WTC11 (cell line): Measurements from ENCODE around the gene SRGAP2B.
"Not testable (repeated sequence)": the region's sequence is repeated elsewhere in the genome, so short reads cannot be mapped to it uniquely, and the experiment has no call there.

ENCODE experiments used
- CREB1 ChIP-seq: sonication (generic); formaldehyde crosslinking; IDR thresholded peaks from 2 replicates; pipeline ENCODE4 v1.8.0; 2023; ENCODE audit warnings: mild to moderate bottlenecking, missing genetic modification reagents
- FOXK1 ChIP-seq: sonication (generic); formaldehyde crosslinking; IDR thresholded peaks from 2 replicates; pipeline ENCODE4 v1.8.0; 2022; ENCODE audit warnings: mild to moderate bottlenecking, moderate library complexity, missing genetic modification reagents
- IRF2 ChIP-seq: sonication (generic); formaldehyde crosslinking; IDR thresholded peaks from 2 replicates; pipeline ENCODE4 v1.8.0; 2022; ENCODE audit warnings: low read depth, missing genetic modification reagents, borderline replicate concordance
- KAT7 ChIP-seq: sonication (generic); formaldehyde crosslinking; IDR thresholded peaks from 2 replicates; pipeline ENCODE4 v1.8.1; 2023; ENCODE audit warnings: missing genetic modification reagents, mild to moderate bottlenecking, borderline replicate concordance
- TEAD4 ChIP-seq: sonication (generic); formaldehyde crosslinking; IDR thresholded peaks from 2 replicates; pipeline ENCODE4 v1.8.0; 2022; ENCODE audit warnings: mild to moderate bottlenecking, missing genetic modification reagents
- USF2 ChIP-seq: sonication (generic); formaldehyde crosslinking; IDR thresholded peaks from 2 replicates; pipeline ENCODE4 v1.8.1; 2023; ENCODE audit warnings: mild to moderate bottlenecking, missing genetic modification reagents, moderate library complexity
- ZBTB43 ChIP-seq: sonication (generic); formaldehyde crosslinking; IDR thresholded peaks from 2 replicates; pipeline ENCODE4 v1.8.1; 2023; ENCODE audit warnings: mild to moderate bottlenecking, missing genetic modification reagents
- ZNF263 ChIP-seq: sonication (generic); formaldehyde crosslinking; IDR thresholded peaks from 2 replicates; pipeline ENCODE4 v1.8.1; 2022; ENCODE audit warnings: low read depth, mild to moderate bottlenecking, moderate library complexity, missing genetic modification reagents
- ZNF423 ChIP-seq: fragments of 250-450 bp; sonication (Bioruptor Pico); IDR thresholded peaks from 2 replicates; pipeline ENCODE4 v2.1.2; 2022; ENCODE audit warnings: mild to moderate bottlenecking, moderate library complexity
- ZNF532 ChIP-seq: fragments of 250-450 bp; sonication (Bioruptor Pico); IDR thresholded peaks from 2 replicates; pipeline ENCODE4 v1.9.0; 2021; ENCODE audit warnings: mild to moderate bottlenecking, borderline replicate concordance
- TF ChIP-seq, protein P1 (sequence below): sonication (generic); formaldehyde crosslinking; IDR thresholded peaks from 2 replicates; pipeline ENCODE4 v1.8.1; 2023; ENCODE audit warnings: mild to moderate bottlenecking, missing genetic modification reagents
- TF ChIP-seq, protein P2 (sequence below): sonication (generic); formaldehyde crosslinking; IDR thresholded peaks from 2 replicates; pipeline ENCODE4 v1.8.1; 2022; ENCODE audit warnings: mild to moderate bottlenecking, missing genetic modification reagents, moderate library complexity, borderline replicate concordance
- TF ChIP-seq, protein P3 (sequence below): fragments of 200-600 bp; IDR thresholded peaks from 2 replicates; pipeline ENCODE4 v1.8.0; 2022; ENCODE audit warnings: antibody characterized with exemption

DNA sequence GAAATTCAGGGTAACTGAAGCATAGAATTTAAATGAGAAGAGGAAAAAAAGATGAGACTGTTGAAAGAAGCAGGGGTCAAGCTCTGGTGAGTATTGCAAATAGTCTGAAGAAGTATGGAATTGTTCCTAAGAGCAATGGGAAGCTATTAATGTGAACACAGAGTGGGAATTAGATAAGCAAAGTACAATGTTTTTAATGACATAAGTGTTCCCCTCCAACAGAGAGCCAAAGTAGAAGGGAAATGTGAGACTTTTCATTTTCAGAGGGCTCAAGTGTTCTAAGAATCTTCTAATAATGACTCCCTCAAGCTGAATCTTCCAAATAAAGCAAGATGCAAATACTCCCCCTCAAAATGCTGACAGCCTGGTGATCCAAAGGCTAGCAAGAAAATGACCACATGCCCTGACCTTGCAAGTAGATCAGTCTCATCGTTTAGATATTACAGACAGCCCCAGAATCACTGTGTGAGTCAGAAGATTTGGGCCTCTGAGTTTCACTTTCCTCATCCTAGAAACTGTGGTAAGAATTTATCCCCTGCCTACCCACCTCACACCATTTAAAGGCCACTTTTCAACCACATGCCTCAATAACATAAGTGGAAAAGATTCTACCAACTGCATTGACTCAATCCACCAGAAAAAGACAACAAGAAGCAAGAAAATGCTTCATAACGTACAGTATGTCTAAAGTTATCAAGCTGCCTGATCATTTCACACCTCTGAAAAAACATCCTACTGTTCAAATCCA is 79.2 kb downstream of the SRGAP2B start:
- TF ChIP-seq ZNF423 (CRISPR knock-in tag); CREB1 (CRISPR knock-in tag); TEAD4 (CRISPR knock-in tag); ZBTB43; USF2 (CRISPR knock-in tag); IRF2 (CRISPR knock-in tag); FOXK1 (CRISPR knock-in tag); ZNF532 (CRISPR knock-in tag); KAT7 (CRISPR knock-in tag); ZNF263 (CRISPR knock-in tag): not testable (repeated sequence)
- TF ChIP-seq, protein P1, sequence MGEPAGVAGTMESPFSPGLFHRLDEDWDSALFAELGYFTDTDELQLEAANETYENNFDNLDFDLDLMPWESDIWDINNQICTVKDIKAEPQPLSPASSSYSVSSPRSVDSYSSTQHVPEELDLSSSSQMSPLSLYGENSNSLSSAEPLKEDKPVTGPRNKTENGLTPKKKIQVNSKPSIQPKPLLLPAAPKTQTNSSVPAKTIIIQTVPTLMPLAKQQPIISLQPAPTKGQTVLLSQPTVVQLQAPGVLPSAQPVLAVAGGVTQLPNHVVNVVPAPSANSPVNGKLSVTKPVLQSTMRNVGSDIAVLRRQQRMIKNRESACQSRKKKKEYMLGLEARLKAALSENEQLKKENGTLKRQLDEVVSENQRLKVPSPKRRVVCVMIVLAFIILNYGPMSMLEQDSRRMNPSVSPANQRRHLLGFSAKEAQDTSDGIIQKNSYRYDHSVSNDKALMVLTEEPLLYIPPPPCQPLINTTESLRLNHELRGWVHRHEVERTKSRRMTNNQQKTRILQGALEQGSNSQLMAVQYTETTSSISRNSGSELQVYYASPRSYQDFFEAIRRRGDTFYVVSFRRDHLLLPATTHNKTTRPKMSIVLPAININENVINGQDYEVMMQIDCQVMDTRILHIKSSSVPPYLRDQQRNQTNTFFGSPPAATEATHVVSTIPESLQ (CRISPR knock-in tag) = not testable (repeated sequence)
- TF ChIP-seq, protein P2, sequence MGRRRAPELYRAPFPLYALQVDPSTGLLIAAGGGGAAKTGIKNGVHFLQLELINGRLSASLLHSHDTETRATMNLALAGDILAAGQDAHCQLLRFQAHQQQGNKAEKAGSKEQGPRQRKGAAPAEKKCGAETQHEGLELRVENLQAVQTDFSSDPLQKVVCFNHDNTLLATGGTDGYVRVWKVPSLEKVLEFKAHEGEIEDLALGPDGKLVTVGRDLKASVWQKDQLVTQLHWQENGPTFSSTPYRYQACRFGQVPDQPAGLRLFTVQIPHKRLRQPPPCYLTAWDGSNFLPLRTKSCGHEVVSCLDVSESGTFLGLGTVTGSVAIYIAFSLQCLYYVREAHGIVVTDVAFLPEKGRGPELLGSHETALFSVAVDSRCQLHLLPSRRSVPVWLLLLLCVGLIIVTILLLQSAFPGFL = not testable (repeated sequence)
- TF ChIP-seq, protein P3, sequence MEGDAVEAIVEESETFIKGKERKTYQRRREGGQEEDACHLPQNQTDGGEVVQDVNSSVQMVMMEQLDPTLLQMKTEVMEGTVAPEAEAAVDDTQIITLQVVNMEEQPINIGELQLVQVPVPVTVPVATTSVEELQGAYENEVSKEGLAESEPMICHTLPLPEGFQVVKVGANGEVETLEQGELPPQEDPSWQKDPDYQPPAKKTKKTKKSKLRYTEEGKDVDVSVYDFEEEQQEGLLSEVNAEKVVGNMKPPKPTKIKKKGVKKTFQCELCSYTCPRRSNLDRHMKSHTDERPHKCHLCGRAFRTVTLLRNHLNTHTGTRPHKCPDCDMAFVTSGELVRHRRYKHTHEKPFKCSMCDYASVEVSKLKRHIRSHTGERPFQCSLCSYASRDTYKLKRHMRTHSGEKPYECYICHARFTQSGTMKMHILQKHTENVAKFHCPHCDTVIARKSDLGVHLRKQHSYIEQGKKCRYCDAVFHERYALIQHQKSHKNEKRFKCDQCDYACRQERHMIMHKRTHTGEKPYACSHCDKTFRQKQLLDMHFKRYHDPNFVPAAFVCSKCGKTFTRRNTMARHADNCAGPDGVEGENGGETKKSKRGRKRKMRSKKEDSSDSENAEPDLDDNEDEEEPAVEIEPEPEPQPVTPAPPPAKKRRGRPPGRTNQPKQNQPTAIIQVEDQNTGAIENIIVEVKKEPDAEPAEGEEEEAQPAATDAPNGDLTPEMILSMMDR = not testable (repeated sequence)
